Measurements from ENCODE around the gene ZNF208.

- no peak for TF ChIP-seq CTCF (IDR thresholded peaks at IDR 0.05)
- TF ChIP-seq POLR2A (IDR thresholded peaks at IDR 0.05), result no peak
Measured at GRCh38 chr19:21940684-21941083, 70.1 kb downstream of the ZNF208 start.
